GM18907 (cell line): ENCODE data around the gene ITSN1.
A peak's percentile ranks its signal among the peaks of the same experiment; 100 is the strongest.
"Not testable (repeated sequence)": the region's sequence is repeated elsewhere in the genome, so short reads cannot be mapped to it uniquely, and the experiment has no call there.

Experiments used
- ATAC-seq: cut with Tn5 transposase; IDR thresholded peaks from one replicate; pipeline ENCODE4 v1.9.1; 2021; ENCODE audit warnings: mild to moderate bottlenecking, moderate library complexity; ENCODE audit not compliant: unreplicated experiment

The ITSN1 gene

GRCh38 chr21:33642027-33642895, at the start of gene ITSN1:
ITSN1 (plus strand) TSS chr21:33642501; CDS start chr21:33718829, 76,328 bp downstream.
- ATAC-seq: peak; percentile 88

GRCh38 chr21:33598051-33598450, 44.2 kb upstream of the ITSN1 start:
- ATAC-seq: no peak

- ATAC-seq: no peak
These were observed 33.7 kb upstream of the ITSN1 start for GRCh38 chr21:33608559-33608958.

- no peak for ATAC-seq
These were observed 31.1 kb upstream of the ITSN1 start for GRCh38 chr21:33611006-33611744.

GRCh38 chr21:33617565-33617964, 24.7 kb upstream of the ITSN1 start:
- not testable (repeated sequence) for ATAC-seq

- ATAC-seq: no peak
These were observed 23.9 kb upstream of the ITSN1 start for GRCh38 chr21:33618407-33618806.

GRCh38 chr21:33619726-33620125, 22.6 kb upstream of the ITSN1 start:
- no peak for ATAC-seq

- ATAC-seq: no peak
These were observed 20.0 kb upstream of the ITSN1 start for GRCh38 chr21:33622253-33622652.

GRCh38 chr21:33626151-33626550, 16.1 kb upstream of the ITSN1 start:
- not testable (repeated sequence) for ATAC-seq

- ATAC-seq: no peak
These were observed 8.0 kb upstream of the ITSN1 start for GRCh38 chr21:33634254-33634653.

- ATAC-seq: no peak
These were observed 1.5 kb upstream of the ITSN1 start for GRCh38 chr21:33640697-33641351.

GRCh38 chr21:33641352-33642026, 812 bp upstream of the ITSN1 start, which contains the start of gene CRYZL1:
CRYZL1 (minus strand) TSS chr21:33641741; CDS start chr21:33631551, 10,190 bp downstream.
- peak; percentile 90 for ATAC-seq

GRCh38 chr21:33642896-33643657, 776 bp downstream of the ITSN1 start:
- no peak for ATAC-seq

GRCh38 chr21:33643658-33644311, 1.5 kb downstream of the ITSN1 start:
- no peak for ATAC-seq

GRCh38 chr21:33644383-33645074, 2.2 kb downstream of the ITSN1 start:
- ATAC-seq: no peak

- ATAC-seq: no peak
These were observed 3.4 kb downstream of the ITSN1 start for GRCh38 chr21:33645730-33646129.

- ATAC-seq: no peak
These were observed 5.3 kb downstream of the ITSN1 start for GRCh38 chr21:33647587-33647986.

- ATAC-seq: no peak
These were observed 6.3 kb downstream of the ITSN1 start for GRCh38 chr21:33648555-33648954.

- no peak for ATAC-seq
These were observed 7.9 kb downstream of the ITSN1 start for GRCh38 chr21:33650230-33650629.
